Measurements from ENCODE around the gene KRT13. TPM values are rescaled to one million over a fixed set of nuclear protein-coding genes. Genes with fewer than 3 reads are reported as not detected.

The KRT13 gene
- total RNA-seq, 1 experiment from 2014 or later, result not detected

DNA sequence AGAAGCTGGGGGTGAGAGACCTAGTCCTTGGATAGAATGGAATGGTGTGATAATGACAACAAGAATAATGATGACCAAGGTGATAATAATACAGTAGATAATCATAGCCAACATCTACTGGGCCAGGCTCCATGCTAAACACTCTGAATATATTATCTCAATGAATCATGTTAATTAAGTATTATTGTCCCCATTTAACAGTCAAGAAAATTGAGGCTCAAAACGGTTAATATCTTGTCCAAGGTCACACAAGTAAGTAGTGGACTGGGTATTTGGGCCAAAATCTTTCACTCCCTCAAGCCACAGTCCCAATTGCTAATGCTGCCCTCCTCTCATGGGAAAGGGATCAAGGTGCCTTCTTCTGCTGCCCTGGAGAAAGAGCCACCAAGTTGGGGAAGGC lies 26.6 kb upstream of the KRT13 start:
- Mint-ChIP-seq H3K27me3 (ENCODE audit: insufficient read depth, unreplicated experiment) (no peaks in the 10 kb centered on the region), H3K9me3 (ENCODE audit: unreplicated experiment) (no peaks in the 10 kb centered on the region), H3K4me1 (ENCODE audit: insufficient read depth, unreplicated experiment) (peaks cover 28% of the 10 kb centered on the region), H3K27ac (ENCODE audit: low read depth, unreplicated experiment) (no peak overlapping the region), H3K36me3 (ENCODE audit: insufficient read depth, unreplicated experiment) (peaks cover 12% of the 10 kb centered on the region), H3K4me3 (ENCODE audit: unreplicated experiment) (no peak overlapping the region)
- TF ChIP-seq, protein P1, sequence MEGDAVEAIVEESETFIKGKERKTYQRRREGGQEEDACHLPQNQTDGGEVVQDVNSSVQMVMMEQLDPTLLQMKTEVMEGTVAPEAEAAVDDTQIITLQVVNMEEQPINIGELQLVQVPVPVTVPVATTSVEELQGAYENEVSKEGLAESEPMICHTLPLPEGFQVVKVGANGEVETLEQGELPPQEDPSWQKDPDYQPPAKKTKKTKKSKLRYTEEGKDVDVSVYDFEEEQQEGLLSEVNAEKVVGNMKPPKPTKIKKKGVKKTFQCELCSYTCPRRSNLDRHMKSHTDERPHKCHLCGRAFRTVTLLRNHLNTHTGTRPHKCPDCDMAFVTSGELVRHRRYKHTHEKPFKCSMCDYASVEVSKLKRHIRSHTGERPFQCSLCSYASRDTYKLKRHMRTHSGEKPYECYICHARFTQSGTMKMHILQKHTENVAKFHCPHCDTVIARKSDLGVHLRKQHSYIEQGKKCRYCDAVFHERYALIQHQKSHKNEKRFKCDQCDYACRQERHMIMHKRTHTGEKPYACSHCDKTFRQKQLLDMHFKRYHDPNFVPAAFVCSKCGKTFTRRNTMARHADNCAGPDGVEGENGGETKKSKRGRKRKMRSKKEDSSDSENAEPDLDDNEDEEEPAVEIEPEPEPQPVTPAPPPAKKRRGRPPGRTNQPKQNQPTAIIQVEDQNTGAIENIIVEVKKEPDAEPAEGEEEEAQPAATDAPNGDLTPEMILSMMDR (IDR thresholded peaks at IDR 0.05; ENCODE audit: unreplicated experiment), result no peak
- DNase-seq (ENCODE audit: unreplicated experiment), result no peak
- ChIA-PET CTCF (interaction anchor here (1.2 to 1.7 kb wide), 2 partner anchors 11 to 18 kb away, joined by 3 to 4 read pairs; no protein-coding TSS in a partner anchor), POLR2A (interaction anchor here (1.0 to 1.5 kb wide), 2 partner anchors 11 to 17 kb away, joined by 3 to 7 read pairs; no protein-coding TSS in a partner anchor)
- intact Hi-C loops (cut with micrococcal nuclease), result no loop called here
- BruUV-seq (replicated peaks), result no TSS peak

DNA sequence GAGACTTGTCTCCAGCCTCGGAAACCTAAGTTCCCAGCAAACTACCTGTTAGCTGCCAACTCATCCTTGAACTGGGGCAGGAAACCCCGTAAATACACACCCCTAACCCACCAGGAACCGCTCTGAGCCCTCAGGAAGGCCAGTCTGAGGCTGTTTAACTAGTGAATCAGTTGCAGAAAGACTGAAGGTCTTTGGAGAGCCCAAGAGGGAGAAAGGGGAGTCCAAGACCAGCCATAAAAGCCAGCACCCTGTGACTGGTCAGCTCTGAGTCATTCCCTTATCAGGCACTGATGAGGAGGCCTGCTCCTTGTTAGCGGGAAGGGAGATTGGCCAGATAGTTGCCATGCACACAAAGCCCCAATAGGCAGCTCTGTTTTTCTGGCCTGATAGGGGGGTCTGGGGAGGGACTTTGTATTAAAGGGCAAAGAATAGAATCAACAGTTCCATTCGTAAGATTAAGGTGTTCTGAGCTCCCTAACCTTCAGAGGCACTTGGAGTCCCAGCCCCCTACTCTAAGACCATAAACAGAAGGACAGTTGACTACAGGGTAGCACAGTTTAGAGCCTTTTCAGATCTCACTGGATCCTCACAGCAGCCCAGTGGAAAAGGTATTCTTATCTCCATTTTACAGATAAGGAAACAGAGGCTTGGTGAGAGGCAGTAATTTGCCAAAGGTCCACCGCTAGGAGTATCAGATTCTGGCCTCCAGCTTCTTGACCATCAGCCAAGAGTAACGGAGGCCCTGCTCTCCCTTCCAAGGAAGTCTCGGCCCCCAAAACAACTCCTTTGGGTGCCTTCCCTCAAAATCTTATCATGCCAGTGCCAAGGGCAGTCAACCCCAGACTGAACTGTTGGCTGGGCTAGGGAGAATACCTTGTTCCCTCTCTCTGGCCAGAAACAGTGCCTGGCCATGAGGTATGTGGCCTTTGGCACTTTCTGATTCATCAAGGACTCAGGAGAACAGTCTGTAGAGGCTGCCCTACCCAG lies 24.9 kb upstream of the KRT13 start:
- Mint-ChIP-seq H3K4me3 (ENCODE audit: unreplicated experiment) (no peak overlapping the region), H3K27me3 (ENCODE audit: insufficient read depth, unreplicated experiment) (no peaks in the 10 kb centered on the region), H3K27ac (ENCODE audit: low read depth, unreplicated experiment) (no peak overlapping the region), H3K4me1 (ENCODE audit: insufficient read depth, unreplicated experiment) (peaks cover 26% of the 10 kb centered on the region), H3K36me3 (ENCODE audit: insufficient read depth, unreplicated experiment) (peaks cover 5% of the 10 kb centered on the region), H3K9me3 (ENCODE audit: unreplicated experiment) (no peaks in the 10 kb centered on the region)
- peak; percentile 62 for DNase-seq (ENCODE audit: unreplicated experiment)
- BruUV-seq (replicated peaks), result no TSS peak
- POLR2A ChIA-PET, result interaction anchor here (0.6 to 2.5 kb wide), 4 partner anchors 8 to 18 kb away, joined by 3 to 9 read pairs (median 6); partner anchors contain the start of gene KRT15
- intact Hi-C loops (cut with micrococcal nuclease), result no loop called here
- CTCF ChIA-PET, result interaction anchor here (0.6 to 0.8 kb wide), 2 partner anchors 15 to 118 kb away, joined by 3 to 4 read pairs; no protein-coding TSS in a partner anchor
- TF ChIP-seq, protein P1 (IDR thresholded peaks at IDR 0.05; ENCODE audit: unreplicated experiment), result no peak

DNA sequence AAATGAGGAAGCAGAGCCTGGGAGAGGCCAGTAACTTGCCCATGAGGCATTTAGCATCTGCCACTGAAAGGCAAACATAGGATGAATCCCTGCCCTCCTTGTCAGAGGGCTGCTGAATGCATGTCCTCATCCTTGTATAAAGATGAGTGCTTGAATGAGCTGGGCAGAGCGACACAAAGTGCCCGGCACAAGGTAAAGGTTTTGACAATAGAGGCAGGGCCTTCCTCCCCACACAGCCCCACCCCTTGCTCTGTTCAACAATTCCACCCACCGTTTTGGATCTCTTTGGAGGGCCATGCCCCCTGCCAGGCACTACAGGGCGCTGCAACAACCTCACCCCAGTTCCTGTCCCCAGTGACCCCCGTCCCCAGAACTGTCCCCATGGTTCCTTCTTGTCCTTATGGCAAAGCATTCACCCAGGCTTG lies 24.1 kb upstream of the KRT13 start:
- TF ChIP-seq, protein P1 (IDR thresholded peaks at IDR 0.05; ENCODE audit: unreplicated experiment), result no peak
- Mint-ChIP-seq H3K27ac (ENCODE audit: low read depth, unreplicated experiment) (no peak overlapping the region), H3K4me3 (ENCODE audit: unreplicated experiment) (no peak overlapping the region), H3K4me1 (ENCODE audit: insufficient read depth, unreplicated experiment) (peaks cover 26% of the 10 kb centered on the region), H3K27me3 (ENCODE audit: insufficient read depth, unreplicated experiment) (no peaks in the 10 kb centered on the region), H3K9me3 (ENCODE audit: unreplicated experiment) (no peaks in the 10 kb centered on the region), H3K36me3 (ENCODE audit: insufficient read depth, unreplicated experiment) (no peaks in the 10 kb centered on the region)
- CTCF ChIA-PET, result interaction anchor here (0.6 to 1.1 kb wide), 6 partner anchors 16 to 1048 kb away, joined by 3 to 5 read pairs (median 4); no protein-coding TSS in a partner anchor
- no peak for DNase-seq (ENCODE audit: unreplicated experiment)
- no TSS peak for BruUV-seq (replicated peaks)
- intact Hi-C loops (cut with micrococcal nuclease), result no loop called here
- POLR2A ChIA-PET, result interaction anchor here (1.1 to 2.5 kb wide), 3 partner anchors 8 to 18 kb away, joined by 6 to 9 read pairs (median 8); partner anchors contain the start of gene KRT15

DNA sequence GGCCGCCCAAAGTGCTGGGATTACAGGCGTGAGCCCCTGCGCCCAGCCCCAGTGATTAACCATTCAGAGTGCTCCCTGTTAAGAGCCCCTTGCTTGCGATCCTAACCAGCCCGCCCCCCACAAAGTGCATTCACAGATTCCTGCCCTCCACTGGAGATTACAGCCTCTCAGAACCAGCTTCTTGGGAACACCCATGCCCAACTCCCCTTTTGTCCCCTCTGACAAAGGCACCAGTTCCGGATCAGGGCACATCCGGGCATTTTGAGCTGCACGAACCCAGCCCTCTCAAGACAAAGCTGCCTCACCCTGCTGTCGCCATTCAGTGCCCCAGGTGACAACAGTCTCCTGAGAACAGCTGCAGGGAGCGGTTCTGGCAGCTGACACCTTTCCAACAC lies 23.5 kb upstream of the KRT13 start:
- Mint-ChIP-seq H3K4me1 (ENCODE audit: insufficient read depth, unreplicated experiment) (peaks cover 26% of the 10 kb centered on the region), H3K27ac (ENCODE audit: low read depth, unreplicated experiment) (no peak overlapping the region), H3K4me3 (ENCODE audit: unreplicated experiment) (no peak overlapping the region), H3K27me3 (ENCODE audit: insufficient read depth, unreplicated experiment) (no peaks in the 10 kb centered on the region), H3K36me3 (ENCODE audit: insufficient read depth, unreplicated experiment) (no peaks in the 10 kb centered on the region), H3K9me3 (ENCODE audit: unreplicated experiment) (no peaks in the 10 kb centered on the region)
- no peak for DNase-seq (ENCODE audit: unreplicated experiment)
- POLR2A ChIA-PET, result interaction anchor here (1.1 to 2.5 kb wide), 2 partner anchors 10 to 19 kb away, joined by 6 to 9 read pairs; partner anchors contain the start of gene KRT15
- no TSS peak for BruUV-seq (replicated peaks)
- intact Hi-C loops (cut with micrococcal nuclease), result no loop called here
- CTCF ChIA-PET, result interaction anchor here (0.6 to 1.1 kb wide), 4 partner anchors 20 to 1048 kb away, joined by 3 to 5 read pairs (median 4); no protein-coding TSS in a partner anchor
- TF ChIP-seq, protein P1 (IDR thresholded peaks at IDR 0.05; ENCODE audit: unreplicated experiment), result no peak
